ENCODE results near the gene CDC6.

Gene CDC6

GRCh38 chr17:40312131-40312731 lies 24.6 kb downstream of the CDC6 start:
- no peak for FAIRE-seq

GRCh38 chr17:40312893-40313667 lies 25.4 kb downstream of the CDC6 start:
- FAIRE-seq: no peak

GRCh38 chr17:40313668-40314583 lies 26.2 kb downstream of the CDC6 start:
- FAIRE-seq: no peak

- FAIRE-seq: no peak
These were observed 26.9 kb downstream of the CDC6 start for GRCh38 chr17:40314584-40314956.

DNA sequence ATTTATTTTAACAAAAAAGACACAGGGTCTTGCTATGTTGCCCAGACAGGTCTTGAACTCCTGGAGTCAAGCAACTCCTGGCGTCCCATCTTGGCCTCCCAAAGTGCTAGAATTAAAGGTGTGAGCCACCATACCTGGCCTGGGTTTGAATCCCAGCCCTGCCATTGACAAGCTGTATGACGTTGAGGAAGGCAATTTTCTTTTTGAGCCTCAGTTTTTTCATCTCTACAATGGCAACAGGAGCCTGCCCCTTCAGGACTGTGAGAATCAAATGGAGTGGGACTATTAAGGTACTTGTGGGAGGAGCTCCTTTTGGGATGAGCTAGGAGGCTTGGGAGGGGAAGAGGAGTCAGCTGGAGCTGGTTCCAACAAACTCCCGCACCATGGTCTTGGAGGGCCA lies 27.5 kb downstream of the CDC6 start:
- FAIRE-seq: no peak

- FAIRE-seq: no peak
These were observed 28.2 kb downstream of the CDC6 start for GRCh38 chr17:40315678-40316570.

DNA sequence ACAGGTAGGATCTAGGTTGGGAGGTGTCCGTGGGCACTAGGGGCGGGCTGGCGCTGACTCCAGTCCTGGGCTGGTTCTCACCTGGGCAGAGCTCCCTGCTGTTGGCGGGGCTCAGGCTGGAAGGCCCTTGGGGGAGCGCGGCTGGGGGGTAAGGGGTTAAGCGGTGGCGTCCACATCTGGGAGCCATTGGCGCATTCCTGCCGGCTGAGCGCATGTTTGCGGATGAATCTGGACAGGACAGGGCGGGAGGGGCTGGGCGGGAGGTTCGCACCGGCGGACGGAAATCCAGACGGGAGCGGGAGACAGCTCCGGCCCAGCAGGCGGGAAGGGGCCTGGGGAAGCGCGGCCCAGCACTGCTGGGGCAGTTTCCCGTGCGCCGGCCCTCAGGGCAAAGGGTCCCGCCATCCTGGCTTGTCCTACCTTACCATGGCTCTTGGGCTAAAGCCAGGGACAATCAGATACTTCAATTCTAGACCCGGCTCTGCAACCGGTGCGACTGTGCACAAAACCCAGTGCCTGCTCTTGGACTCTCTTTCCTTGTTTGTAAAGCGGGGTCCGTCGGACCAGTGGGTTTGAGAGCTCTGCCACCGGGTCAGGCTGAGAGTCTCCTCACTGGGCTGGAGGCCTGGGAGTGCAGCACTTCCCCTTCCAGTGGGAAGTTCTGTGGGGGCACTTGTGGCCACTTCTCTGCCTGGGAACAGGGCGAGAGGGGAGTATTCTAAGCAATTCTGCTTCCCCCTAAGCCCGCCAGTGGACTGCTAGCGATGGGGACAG lies 29.1 kb downstream of the CDC6 start:
- FAIRE-seq: no peak

GRCh38 chr17:40317345-40317873 lies 29.7 kb downstream of the CDC6 start:
- FAIRE-seq: no peak

GRCh38 chr17:40317880-40318829 lies 30.5 kb downstream of the CDC6 start:
- no peak for FAIRE-seq

DNA sequence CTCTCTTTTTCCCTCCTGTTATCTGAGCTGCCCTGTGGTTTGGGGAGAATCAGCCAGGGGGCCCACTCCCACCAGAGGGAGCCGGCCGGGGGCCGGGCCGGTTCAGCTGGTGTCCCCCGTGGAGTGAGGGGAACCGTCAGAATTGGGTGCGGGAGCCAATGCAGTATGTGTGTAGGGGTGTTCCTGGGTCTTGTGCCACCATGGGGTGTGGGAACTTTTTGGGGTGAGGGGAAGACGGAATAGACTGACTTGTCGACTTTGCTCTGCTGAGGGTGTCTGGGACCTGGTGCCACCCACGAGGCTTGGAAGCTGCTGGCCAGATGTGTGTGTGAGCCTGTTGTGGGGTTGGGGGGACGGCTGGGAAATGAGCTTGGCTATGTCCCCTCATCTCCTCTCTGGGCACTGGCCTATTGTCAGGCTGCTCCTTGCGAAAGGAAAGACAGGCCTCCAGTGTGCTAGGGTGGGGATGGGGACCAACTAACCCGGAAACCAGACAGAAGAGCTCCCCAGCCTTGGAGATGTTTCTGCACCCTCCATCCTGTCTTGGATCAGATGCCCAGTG lies 31.2 kb downstream of the CDC6 start:
- FAIRE-seq: no peak

DNA sequence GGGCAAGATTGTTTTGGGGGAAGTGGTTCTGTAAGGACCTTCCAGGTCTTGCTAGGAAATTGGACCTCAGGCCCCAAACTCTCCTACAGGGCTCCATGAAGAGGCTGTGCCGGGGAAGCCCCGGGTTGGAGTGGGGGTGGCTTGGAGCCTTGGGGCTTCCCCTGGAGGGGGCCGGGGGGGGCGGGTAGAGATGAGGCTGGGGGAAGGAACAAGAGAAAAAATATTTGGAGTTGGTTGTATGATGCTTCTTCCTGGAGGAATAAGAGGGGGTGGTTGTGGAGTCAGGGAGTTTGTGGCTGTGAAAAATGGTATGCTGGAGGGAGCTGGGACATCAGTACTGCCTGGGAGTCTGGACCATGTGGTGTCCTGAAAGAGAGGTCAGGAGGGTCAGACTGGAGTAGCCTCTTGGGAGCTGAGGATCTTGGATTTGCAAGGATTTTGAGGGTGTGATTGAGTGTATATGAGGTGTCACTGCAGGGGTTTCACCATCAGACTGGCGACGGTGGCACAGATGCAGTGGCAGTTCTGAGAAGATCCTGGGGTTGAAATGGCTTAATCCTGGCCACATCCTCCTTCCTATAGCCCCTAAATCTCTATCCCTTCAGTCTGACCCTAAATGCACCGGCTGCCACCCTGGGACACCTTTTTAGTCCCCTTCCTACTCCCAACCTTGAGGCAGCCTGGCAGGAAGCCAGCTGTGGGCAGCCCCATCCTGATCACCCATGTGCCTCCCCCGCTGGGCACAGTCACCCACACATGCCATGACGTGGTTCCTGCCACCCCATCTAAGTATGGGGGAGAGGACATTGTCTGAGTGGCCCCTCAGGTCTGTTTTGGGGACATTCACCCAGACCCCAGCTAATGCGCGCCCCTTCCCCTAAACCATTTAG lies 32.2 kb downstream of the CDC6 start:
- no peak for FAIRE-seq

DNA sequence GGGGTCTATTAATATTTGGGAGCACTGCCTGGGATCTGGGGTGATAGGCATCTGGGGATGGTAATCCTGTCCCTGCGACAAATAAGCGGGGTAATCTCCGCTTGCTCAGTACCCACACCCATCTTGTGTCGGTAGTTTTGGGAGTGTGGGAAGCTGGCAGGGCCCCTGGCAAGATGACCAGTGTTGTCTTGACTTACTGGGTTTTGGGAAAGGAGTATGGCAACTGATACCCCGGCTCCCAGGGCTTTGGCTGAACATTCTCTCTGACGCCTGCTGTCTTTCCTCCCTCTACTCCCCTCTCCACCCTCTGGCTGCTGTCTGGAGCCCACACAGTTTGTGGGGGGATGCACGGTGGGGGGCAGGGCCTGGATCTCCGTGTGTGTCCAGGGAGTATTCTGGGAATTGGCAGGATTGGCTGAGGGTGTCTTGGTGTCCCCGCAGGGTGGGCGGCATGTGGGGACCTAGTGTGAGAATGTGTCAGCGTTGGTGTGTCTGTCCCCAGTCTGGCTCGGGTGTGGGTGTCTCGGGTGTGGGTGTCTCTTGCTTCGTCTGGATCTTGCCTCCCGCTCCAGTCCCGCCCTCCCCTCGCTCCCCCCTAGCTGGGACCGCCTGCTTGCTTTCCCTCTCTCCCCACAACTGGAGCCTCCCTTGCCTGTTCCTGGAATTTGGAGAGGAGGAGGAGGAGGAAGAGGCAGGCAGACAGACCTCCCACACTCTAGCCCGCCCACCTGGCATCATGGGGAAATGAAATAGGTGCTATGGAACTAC lies 33.3 kb downstream of the CDC6 start:
- FAIRE-seq: no peak

GRCh38 chr17:40321524-40321929 lies 33.8 kb downstream of the CDC6 start:
- no peak for FAIRE-seq

DNA sequence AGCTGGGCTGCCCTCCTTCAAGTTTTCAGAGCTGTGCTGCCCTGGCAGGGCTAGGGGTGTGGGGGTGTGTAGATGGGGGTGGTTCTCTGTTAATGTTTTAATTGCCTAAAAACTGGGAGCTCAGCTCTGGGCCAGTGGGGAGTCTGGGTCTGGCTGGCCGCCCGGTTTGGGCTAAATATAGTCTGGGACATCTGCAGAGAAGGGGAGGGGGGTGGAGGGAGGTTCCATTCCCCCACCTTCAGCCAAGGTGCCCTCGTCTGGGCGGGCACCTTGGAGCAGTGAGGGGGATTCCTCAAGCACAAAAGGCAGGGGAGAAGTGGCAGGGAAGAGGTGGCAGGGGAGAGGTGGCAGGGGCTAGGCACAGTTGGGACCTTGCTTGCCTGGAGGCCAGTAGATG lies 34.3 kb downstream of the CDC6 start:
- FAIRE-seq: no peak

GRCh38 chr17:40322358-40323315 lies 35.0 kb downstream of the CDC6 start:
- no peak for FAIRE-seq
